Measurements from ENCODE around the gene NRARP.

DNA sequence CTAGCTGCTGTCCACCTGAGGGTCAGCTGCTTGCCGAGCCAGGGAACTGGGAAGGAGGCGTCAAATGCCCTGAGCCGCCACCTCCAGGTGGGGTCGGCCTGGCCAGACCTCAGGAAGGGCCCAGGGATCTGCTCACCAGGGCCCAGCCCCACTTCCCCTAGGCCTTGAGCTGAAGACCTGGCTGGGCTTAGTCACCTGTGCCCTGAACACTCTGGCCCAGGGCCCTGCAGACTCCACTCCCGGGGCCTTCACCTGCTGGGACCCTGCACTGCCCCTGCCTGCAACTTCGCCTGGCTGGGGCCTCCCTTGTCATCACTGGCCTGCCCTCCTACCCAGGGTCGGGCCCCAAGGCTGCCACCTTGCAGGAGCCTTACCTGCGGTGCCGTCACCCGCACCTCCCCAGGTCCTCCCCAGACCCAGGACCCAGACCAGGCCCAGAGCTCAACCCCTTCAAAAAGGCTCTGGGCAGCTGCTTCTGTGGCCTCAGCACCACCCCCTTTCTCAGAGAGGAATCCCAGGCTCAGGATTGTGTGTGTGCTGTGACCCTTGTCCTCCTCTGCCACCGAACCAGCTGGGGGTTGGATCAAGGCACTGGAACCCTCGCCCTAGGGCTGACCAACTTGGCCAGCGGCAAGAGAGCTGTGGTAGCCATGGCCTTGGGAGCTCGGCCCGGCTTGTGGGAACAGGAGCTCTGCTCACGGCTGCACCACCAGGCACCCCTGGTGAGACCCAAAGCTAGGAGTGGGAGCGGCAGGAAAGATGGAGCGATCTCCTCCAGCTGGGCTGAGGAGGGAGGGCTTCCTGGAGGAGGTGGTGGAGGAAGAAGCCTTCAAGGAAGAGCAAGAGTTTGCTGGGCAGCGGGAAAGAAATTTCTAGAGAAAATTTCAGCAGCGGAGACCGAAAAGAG is 48.1 kb downstream of the NRARP start:
- TF ChIP-seq POLR2A (IDR thresholded peaks at IDR 0.05; ENCODE audit: low read length) (no peak), GATA1 (IDR thresholded peaks at IDR 0.05; ENCODE audit: low read depth, low read length) (no peak)
